CD4-positive, alpha-beta memory T cell (primary cell): ENCODE data around the gene EYS. TPM values are rescaled to one million over a fixed set of nuclear protein-coding genes. Genes with fewer than 3 reads are reported as not detected.

Experiments used
- CTCF ChIA-PET: fragments of 350-600 bp; sonication (Branson Sonifier 250); formaldehyde crosslinking; loops from one replicate; lab custom pipeline; 2021; ENCODE audit warnings: inconsistent platforms; ENCODE audit not compliant: partially characterized antibody; lab: Charles Lee
- POLR2A ChIA-PET: fragments of 350-600 bp; sonication (Branson Sonifier 250); formaldehyde crosslinking; loops from one replicate; lab custom pipeline; 2021; ENCODE audit not compliant: partially characterized antibody; lab: Charles Lee
- DNase-seq, 5 donors: peaks; one replicate each; pipeline versions ENCODE4 v3.0.0 to v3.0.0-alpha.2; 2020 to 2022; ENCODE audit warnings: mixed read lengths in 1 of 5
- H3K27ac ChIP-seq: one replicate; pipeline ENCODE4 v1.7.0; 2013; ENCODE audit warnings: low read depth, low read length
- H3K27me3 ChIP-seq: 2 replicates; pipeline ENCODE4 v1.7.0; 2013; ENCODE audit warnings: mild to moderate bottlenecking, low read length, moderate library complexity; ENCODE audit not compliant: insufficient read depth
- H3K36me3 ChIP-seq: 2 replicates; pipeline ENCODE4 v1.7.0; 2013; ENCODE audit warnings: mild to moderate bottlenecking, low read length, moderate library complexity; ENCODE audit not compliant: insufficient read depth
- H3K4me1 ChIP-seq: 2 replicates; pipeline ENCODE4 v1.7.0; 2013; ENCODE audit warnings: mild to moderate bottlenecking, low read length, moderate library complexity; ENCODE audit not compliant: insufficient read depth
- H3K4me3 ChIP-seq, 2 donors: one replicate each; pipeline ENCODE4 v1.7.0; 2013; ENCODE audit warnings: low read length in 2 of 2, mild to moderate bottlenecking in 1 of 2
- H3K9me3 ChIP-seq, 2 donors: one replicate each; pipeline ENCODE4 v1.7.0; 2013; ENCODE audit warnings: low read length in 2 of 2, control low read depth in 1 of 2; ENCODE audit not compliant: control insufficient read depth in 1 of 2
- H3K27ac Mint-ChIP-seq, 7 donors: one replicate each; pipeline ENCODE4 v1.8.0; 2020 to 2021; ENCODE audit warnings: mixed read lengths in 7 of 7, mild to moderate bottlenecking in 6 of 7, inconsistent platforms in 3 of 7, moderate library complexity in 3 of 7
- H3K27me3 Mint-ChIP-seq, 2 donors: one replicate each; pipeline ENCODE4 v1.8.0; 2020 to 2021; ENCODE audit warnings: mixed read lengths in 2 of 2
- H3K36me3 Mint-ChIP-seq, 2 donors: one replicate each; pipeline ENCODE4 v1.8.0; 2020 to 2021; ENCODE audit warnings: mixed read lengths in 2 of 2, inconsistent platforms in 1 of 2, mild to moderate bottlenecking in 1 of 2
- H3K4me1 Mint-ChIP-seq, 4 donors: one replicate each; pipeline ENCODE4 v1.8.0; 2020 to 2021; ENCODE audit warnings: mixed read lengths in 4 of 4, mild to moderate bottlenecking in 1 of 4
- H3K4me3 Mint-ChIP-seq, 8 donors: one replicate each; pipeline ENCODE4 v1.8.0; 2020 to 2021; ENCODE audit warnings: mixed read lengths in 8 of 8, mild to moderate bottlenecking in 7 of 8, moderate library complexity in 6 of 8, inconsistent platforms in 3 of 8
- H3K9me3 Mint-ChIP-seq, 8 donors: one replicate each; pipeline ENCODE4 v1.8.0; 2020 to 2021; ENCODE audit warnings: mixed read lengths in 8 of 8, mild to moderate bottlenecking in 5 of 8, inconsistent platforms in 3 of 8, moderate library complexity in 1 of 8
- intact Hi-C: fragments of 100-400 bp; cut with micrococcal nuclease; formaldehyde crosslinking; loops from one replicate; pipeline ENCODE4 v1.15.1; 2023
- polyA plus RNA-seq, 2 donors: library from polyadenylated mRNA; unstranded; fragments of 300-500 nt; fragmentation: Illumina TruSeq; gene quantifications; one replicate each; pipeline ENCODE4 v1.2.3, GENCODE V29; 2021
- total RNA-seq, 2 experiments: library from RNA; stranded (reverse); gene quantifications; one replicate each; pipeline ENCODE4 v1.2.3, GENCODE V29; 2021

The EYS gene
- total and polyA plus RNA-seq, 4 experiments from 2014 or later: 0.17 to 0.20 TPM; not detected in 2

DNA sequence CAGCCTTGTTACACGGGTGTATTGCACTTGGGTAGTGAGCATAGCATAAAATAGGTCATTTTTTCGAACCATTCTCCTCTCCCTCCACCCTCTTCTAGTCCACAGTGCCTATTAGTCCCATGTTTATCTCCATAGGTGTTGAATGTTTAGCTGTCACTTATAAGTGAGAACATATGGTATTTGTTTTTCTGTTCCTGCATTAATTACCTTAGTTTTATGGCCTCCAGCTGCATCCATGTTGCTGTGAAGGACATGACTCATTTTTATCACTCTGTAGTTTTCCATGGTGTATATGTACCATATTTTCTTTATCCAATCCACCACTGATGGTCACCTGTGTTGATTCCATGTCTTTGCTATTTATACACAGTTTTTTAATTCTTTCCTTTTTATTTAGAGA, 889.5 kb downstream of the EYS start:
- Mint-ChIP-seq H3K9me3 (peaks cover 0 to 9% (median 4%) of the 10 kb centered on the region in 8 donors), H3K27ac (no peak overlapping the region), H3K4me1 (no peaks in the 10 kb centered on the region), H3K4me3 (no peak overlapping the region), H3K27me3 (no peaks in the 10 kb centered on the region), H3K36me3 (no peaks in the 10 kb centered on the region)
- no peaks in the 10 kb centered on the region for H3K9me3 ChIP-seq
- H3K27ac ChIP-seq: no peak overlapping the region
- H3K4me1 ChIP-seq: no peaks in the 10 kb centered on the region
- ChIA-PET CTCF (no interaction called here), POLR2A (no interaction called here)
- H3K36me3 ChIP-seq: no peaks in the 10 kb centered on the region
- no peak for DNase-seq
- intact Hi-C loops: no loop called here
- H3K4me3 ChIP-seq: no peak overlapping the region
- H3K27me3 ChIP-seq: no peaks in the 10 kb centered on the region

DNA sequence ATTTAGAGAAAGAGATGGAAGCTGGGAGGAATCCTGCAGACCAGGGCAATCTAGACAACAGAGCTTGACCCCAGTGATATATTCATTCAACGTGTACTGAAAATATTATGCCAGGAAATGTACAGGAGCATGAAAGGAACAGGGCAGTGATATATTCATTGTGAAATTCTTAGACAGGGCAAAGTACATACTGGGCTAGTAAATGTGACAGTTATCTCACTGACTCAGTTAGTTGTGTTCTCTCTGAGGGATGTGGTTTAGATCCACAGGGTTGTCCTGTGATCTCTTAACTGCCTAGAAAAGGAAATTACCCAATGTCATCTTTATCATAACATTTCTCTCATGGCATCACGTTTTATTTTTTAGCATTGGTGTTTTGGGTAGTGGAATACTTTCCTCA, 891.3 kb downstream of the EYS start:
- Mint-ChIP-seq H3K4me1 (no peaks in the 10 kb centered on the region), H3K27me3 (no peaks in the 10 kb centered on the region), H3K9me3 (peaks cover 0 to 8% (median 4%) of the 10 kb centered on the region in 8 donors), H3K36me3 (no peaks in the 10 kb centered on the region), H3K27ac (no peak overlapping the region), H3K4me3 (no peak overlapping the region)
- Histone ChIP-seq H3K4me1 (no peaks in the 10 kb centered on the region), H3K4me3 (no peak overlapping the region), H3K36me3 (no peaks in the 10 kb centered on the region), H3K27ac (no peak overlapping the region), H3K9me3 (no peaks in the 10 kb centered on the region), H3K27me3 (no peaks in the 10 kb centered on the region)
- intact Hi-C loops: no loop called here
- CTCF ChIA-PET: no interaction called here
- POLR2A ChIA-PET: no interaction called here
- DNase-seq: no peak

DNA sequence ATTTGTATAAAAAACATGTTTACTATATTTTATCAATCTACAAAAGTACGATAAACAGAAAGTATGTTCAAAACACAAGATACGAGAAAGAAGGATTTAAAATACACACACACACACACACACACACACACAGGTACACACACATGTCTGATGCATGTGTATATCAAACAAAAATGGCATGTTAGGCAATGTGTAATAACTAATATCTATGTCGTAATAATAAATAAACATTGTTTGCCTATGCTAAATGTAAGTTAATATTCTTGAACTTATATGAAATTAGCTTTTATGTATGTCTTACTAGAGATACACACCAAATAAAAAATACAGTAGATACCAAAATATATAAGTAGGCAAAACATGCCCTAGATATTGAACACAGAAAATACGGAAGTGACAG, 894.9 kb downstream of the EYS start:
- POLR2A ChIA-PET: no interaction called here
- no peak overlapping the region for H3K4me3 ChIP-seq
- no peak overlapping the region for H3K27ac Mint-ChIP-seq
- no peaks in the 10 kb centered on the region for H3K36me3 Mint-ChIP-seq
- no peak overlapping the region for H3K4me3 Mint-ChIP-seq
- no peaks in the 10 kb centered on the region for H3K27me3 ChIP-seq
- peaks cover 0 to 8% (median 0%) of the 10 kb centered on the region in 8 donors for H3K9me3 Mint-ChIP-seq
- no peaks in the 10 kb centered on the region for H3K9me3 ChIP-seq
- H3K36me3 ChIP-seq: no peaks in the 10 kb centered on the region
- intact Hi-C loops: no loop called here
- no peaks in the 10 kb centered on the region for H3K4me1 Mint-ChIP-seq
- no peak overlapping the region for H3K27ac ChIP-seq
- H3K27me3 Mint-ChIP-seq: no peaks in the 10 kb centered on the region
- no peak for DNase-seq
- H3K4me1 ChIP-seq: no peaks in the 10 kb centered on the region
- CTCF ChIA-PET: no interaction called here

DNA sequence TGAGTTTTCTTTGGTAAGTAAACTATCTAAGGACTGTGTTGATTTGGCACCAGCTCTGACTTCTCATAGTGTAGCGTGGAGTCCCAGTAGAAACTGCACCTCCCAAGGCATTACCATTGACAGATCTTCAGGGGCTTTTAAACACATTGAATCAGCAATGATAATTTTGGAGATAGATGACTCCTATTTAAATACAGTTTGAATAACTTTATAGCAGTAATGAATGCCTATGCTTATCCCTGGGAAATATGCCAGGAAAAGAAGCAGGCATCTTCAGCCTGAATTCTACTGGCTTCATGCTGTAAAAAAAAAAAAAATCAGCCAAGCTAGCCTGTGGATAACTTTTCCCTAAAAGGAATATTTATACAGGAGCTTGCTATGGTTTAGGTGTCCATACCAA, 895.9 kb downstream of the EYS start:
- no peaks in the 10 kb centered on the region for H3K36me3 Mint-ChIP-seq
- Histone ChIP-seq H3K36me3 (no peaks in the 10 kb centered on the region), H3K9me3 (no peaks in the 10 kb centered on the region), H3K27ac (no peak overlapping the region), H3K27me3 (no peaks in the 10 kb centered on the region), H3K4me1 (no peaks in the 10 kb centered on the region), H3K4me3 (no peak overlapping the region)
- ChIA-PET POLR2A (no interaction called here), CTCF (no interaction called here)
- no peaks in the 10 kb centered on the region for H3K4me1 Mint-ChIP-seq
- no peaks in the 10 kb centered on the region for H3K27me3 Mint-ChIP-seq
- no peak overlapping the region for H3K4me3 Mint-ChIP-seq
- intact Hi-C loops: no loop called here
- no peak overlapping the region for H3K27ac Mint-ChIP-seq
- H3K9me3 Mint-ChIP-seq: peaks cover 0 to 8% (median 0%) of the 10 kb centered on the region in 8 donors
- no peak for DNase-seq

DNA sequence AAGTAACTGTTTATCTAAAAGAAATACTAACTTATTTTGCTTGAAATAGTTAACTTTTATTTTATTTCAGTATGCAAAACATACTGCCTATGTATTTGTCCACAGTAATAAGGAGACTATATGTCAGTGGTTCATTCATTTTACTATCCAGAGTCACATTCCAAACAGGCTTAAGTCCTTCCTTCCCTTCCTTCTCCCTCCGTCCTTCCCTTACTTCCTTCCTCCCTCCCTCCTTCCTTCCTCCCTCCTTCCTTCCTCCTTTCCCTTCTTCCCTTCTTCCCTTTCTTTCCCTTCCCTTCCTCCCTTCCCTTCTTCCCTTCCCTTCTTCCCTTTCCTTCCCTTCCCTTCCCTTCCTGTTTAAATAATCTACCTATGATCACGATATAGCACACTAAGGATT, 899.2 kb downstream of the EYS start:
- no peaks in the 10 kb centered on the region for H3K27me3 Mint-ChIP-seq
- H3K4me3 Mint-ChIP-seq: no peak overlapping the region
- peaks cover 0 to 3% (median 0%) of the 10 kb centered on the region in 8 donors for H3K9me3 Mint-ChIP-seq
- DNase-seq: no peak
- ChIA-PET POLR2A (no interaction called here), CTCF (no interaction called here)
- Histone ChIP-seq H3K9me3 (no peaks in the 10 kb centered on the region), H3K27me3 (no peaks in the 10 kb centered on the region), H3K4me1 (no peaks in the 10 kb centered on the region), H3K36me3 (no peaks in the 10 kb centered on the region), H3K4me3 (no peak overlapping the region), H3K27ac (no peak overlapping the region)
- H3K36me3 Mint-ChIP-seq: no peaks in the 10 kb centered on the region
- intact Hi-C loops: no loop called here
- H3K4me1 Mint-ChIP-seq: no peaks in the 10 kb centered on the region
- no peak overlapping the region for H3K27ac Mint-ChIP-seq

DNA sequence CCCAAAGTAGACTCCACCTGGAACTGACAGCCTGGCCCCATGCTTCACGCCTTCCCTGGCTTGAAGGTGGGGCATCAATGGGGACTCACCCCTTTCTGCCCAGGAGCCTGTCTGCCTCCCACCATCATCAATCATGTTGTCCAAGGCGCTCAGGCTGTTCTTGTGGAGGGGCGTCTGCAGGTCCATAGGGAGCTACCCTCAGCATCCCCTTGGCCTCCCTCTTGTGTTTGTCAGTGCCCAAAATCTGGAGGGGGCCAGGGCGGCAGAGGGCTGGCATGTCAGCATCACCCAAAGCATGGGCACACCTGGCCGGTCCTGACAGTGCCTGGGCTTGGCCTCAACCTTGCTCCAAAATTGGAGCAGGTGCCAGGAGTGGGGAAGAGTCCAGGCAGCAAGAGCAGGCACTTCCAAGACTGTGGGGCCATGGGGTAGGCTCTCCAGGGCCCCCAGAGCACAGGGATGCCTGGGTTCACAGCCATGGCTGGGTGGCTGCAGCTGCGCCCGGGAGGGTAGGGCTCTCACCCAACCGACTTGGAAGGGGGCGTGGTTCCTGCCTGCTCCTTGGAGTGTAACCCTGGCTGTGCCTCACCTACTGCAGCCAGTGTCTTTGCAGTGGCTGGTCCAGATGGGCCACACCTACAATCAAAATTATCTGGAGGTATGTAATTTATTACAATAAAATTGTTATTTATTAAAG, 903.4 kb downstream of the EYS start:
- Mint-ChIP-seq H3K36me3 (no peaks in the 10 kb centered on the region), H3K4me1 (no peaks in the 10 kb centered on the region), H3K27me3 (no peaks in the 10 kb centered on the region), H3K9me3 (peaks cover 0 to 14% (median 1%) of the 10 kb centered on the region in 8 donors), H3K27ac (no peak overlapping the region), H3K4me3 (no peak overlapping the region)
- Histone ChIP-seq H3K4me3 (no peak overlapping the region), H3K27ac (no peak overlapping the region), H3K4me1 (no peaks in the 10 kb centered on the region), H3K36me3 (no peaks in the 10 kb centered on the region), H3K9me3 (no peaks in the 10 kb centered on the region), H3K27me3 (no peaks in the 10 kb centered on the region)
- ChIA-PET POLR2A (no interaction called here), CTCF (no interaction called here)
- intact Hi-C loops: no loop called here
- DNase-seq: peak in 1 of 5 donors; percentile 31

DNA sequence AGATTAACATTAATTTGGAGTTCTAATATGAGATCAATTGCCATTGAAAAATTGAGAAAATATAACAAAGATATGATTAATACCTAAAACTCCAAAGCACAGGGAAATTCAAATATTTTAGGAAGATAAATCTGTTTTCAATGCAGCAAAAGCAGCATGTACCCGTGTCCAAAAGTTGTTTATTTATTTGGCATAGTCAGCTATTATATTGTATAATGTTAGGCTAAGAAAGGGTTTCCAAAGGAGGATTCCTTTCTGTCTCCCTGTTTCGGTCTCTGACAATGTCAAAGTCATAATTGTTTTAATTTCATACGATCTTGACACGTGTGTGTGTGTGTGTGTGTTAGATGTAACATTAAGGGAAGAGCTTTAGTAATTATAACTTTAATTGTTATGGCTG, 914.5 kb downstream of the EYS start:
- Mint-ChIP-seq H3K9me3 (peaks cover 0 to 18% (median 5%) of the 10 kb centered on the region in 8 donors), H3K36me3 (no peaks in the 10 kb centered on the region), H3K4me1 (peaks cover 0 to 4% (median 0%) of the 10 kb centered on the region in 4 donors), H3K27ac (no peak overlapping the region), H3K27me3 (no peaks in the 10 kb centered on the region), H3K4me3 (no peak overlapping the region)
- CTCF ChIA-PET: no interaction called here
- Histone ChIP-seq H3K9me3 (no peaks in the 10 kb centered on the region), H3K36me3 (no peaks in the 10 kb centered on the region), H3K4me3 (no peak overlapping the region), H3K27ac (no peak overlapping the region), H3K4me1 (no peaks in the 10 kb centered on the region), H3K27me3 (no peaks in the 10 kb centered on the region)
- POLR2A ChIA-PET: no interaction called here
- intact Hi-C loops: no loop called here
- no peak for DNase-seq
